Loucy (cell line): ENCODE measurements around the gene PPP1R14C.

Experiments
- CTCF ChIP-seq: fragments of 200-600 bp; sonication (generic); conservative IDR thresholded peaks from 2 replicates; pipeline ENCODE4 v1.5.1; 2014; ENCODE audit warnings: mild to moderate bottlenecking, antibody characterized with exemption, low read length
- EZH2phosphoT487 ChIP-seq: fragments of 200-600 bp; IDR thresholded peaks from 2 replicates; pipeline ENCODE4 v1.6.1; 2018; ENCODE audit warnings: antibody characterized with exemption, mild to moderate bottlenecking, moderate library complexity, borderline replicate concordance

GRCh38 chr6:150269130-150269856 is 126.4 kb downstream of the PPP1R14C start:
- no peak for TF ChIP-seq CTCF
- TF ChIP-seq EZH2phosphoT487: no peak
